Nephron (organoid): ENCODE measurements around the gene RALGAPA2.

ENCODE experiments used
- H3K27ac Mint-ChIP-seq, 3 experiments: 2 replicates each; pipeline ENCODE4 v1.8.0; 2020; ENCODE audit warnings: mixed read lengths in 3 of 3, mild to moderate bottlenecking in 2 of 3, moderate library complexity in 1 of 3
- H3K27me3 Mint-ChIP-seq: 2 replicates; pipeline ENCODE4 v1.8.0; 2021; ENCODE audit warnings: low read depth, mild to moderate bottlenecking, moderate library complexity, mixed read lengths
- H3K36me3 Mint-ChIP-seq: 2 replicates; pipeline ENCODE4 v1.8.0; 2020; ENCODE audit warnings: low read depth, mixed read lengths
- H3K4me1 Mint-ChIP-seq: 2 replicates; pipeline ENCODE4 v1.8.0; 2020; ENCODE audit warnings: mixed read lengths
- H3K4me3 Mint-ChIP-seq, 3 experiments: 2 replicates each; pipeline ENCODE4 v1.8.0; 2020; ENCODE audit warnings: mild to moderate bottlenecking in 3 of 3, mixed read lengths in 3 of 3, moderate library complexity in 2 of 3
- H3K9me3 Mint-ChIP-seq: 2 replicates; pipeline ENCODE4 v1.8.0; 2020; ENCODE audit warnings: mixed read lengths
- TF ChIP-seq, protein P1 (sequence below), 3 experiments: fragments of 200-600 bp; sonication (generic); IDR thresholded peaks; one replicate each; pipeline ENCODE4 v1.5.0; 2021; ENCODE audit warnings: antibody characterized with exemption in 3 of 3; ENCODE audit not compliant: unreplicated experiment in 3 of 3

Gene RALGAPA2

DNA sequence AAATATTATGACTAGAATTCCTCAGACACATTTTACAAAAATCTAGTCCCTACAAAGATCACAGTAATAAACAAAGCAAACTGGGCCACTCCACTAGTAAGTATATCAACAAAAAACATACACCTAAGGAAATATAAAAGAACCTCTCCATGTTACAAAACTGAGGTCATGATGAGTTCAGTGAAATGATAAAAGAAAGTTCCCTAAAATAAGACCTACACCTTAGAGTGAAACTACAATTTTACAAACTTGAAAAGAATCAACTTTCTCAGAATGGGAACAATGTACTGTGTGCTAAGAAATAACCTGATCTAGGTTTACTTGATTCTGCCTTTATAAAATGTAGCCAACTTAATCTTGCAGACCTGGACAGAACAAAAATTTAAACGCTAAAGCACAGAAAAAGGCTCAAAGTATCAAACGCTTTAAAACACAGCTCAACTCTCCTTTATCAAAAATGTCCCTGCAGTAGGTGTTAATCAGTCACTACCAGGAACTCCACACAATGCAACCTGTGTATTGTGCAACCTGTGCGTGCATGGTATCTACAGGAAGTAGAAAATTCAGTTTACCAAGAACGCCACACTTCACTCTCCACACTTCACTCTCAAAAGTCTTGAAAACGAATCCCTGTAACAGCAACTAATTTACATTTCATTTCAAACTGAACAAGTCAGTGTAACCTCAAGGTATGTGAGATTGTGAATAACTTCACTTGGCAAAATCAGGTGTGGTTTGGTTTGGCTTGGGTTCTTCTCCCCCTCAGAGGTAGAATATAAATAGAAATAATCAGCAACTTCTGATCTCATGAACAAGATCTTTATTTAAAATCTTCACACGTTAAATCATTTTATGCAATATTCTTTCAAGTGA lies 1.8 kb downstream of the RALGAPA2 start:
- TF ChIP-seq, protein P1, sequence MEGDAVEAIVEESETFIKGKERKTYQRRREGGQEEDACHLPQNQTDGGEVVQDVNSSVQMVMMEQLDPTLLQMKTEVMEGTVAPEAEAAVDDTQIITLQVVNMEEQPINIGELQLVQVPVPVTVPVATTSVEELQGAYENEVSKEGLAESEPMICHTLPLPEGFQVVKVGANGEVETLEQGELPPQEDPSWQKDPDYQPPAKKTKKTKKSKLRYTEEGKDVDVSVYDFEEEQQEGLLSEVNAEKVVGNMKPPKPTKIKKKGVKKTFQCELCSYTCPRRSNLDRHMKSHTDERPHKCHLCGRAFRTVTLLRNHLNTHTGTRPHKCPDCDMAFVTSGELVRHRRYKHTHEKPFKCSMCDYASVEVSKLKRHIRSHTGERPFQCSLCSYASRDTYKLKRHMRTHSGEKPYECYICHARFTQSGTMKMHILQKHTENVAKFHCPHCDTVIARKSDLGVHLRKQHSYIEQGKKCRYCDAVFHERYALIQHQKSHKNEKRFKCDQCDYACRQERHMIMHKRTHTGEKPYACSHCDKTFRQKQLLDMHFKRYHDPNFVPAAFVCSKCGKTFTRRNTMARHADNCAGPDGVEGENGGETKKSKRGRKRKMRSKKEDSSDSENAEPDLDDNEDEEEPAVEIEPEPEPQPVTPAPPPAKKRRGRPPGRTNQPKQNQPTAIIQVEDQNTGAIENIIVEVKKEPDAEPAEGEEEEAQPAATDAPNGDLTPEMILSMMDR (IDR thresholded peaks at IDR 0.05; ENCODE audit: unreplicated experiment in 3 of 3): no peak
- Mint-ChIP-seq H3K36me3 (no peaks in the 10 kb centered on the region), H3K9me3 (no peaks in the 10 kb centered on the region), H3K27me3 (peaks cover 5% of the 10 kb centered on the region), H3K4me3 (peak overlapping the region; percentile 92 to 94 (median 94)), H3K27ac (peak overlapping the region; percentile 37 to 86 (median 68)), H3K4me1 (peaks cover 28% of the 10 kb centered on the region)

DNA sequence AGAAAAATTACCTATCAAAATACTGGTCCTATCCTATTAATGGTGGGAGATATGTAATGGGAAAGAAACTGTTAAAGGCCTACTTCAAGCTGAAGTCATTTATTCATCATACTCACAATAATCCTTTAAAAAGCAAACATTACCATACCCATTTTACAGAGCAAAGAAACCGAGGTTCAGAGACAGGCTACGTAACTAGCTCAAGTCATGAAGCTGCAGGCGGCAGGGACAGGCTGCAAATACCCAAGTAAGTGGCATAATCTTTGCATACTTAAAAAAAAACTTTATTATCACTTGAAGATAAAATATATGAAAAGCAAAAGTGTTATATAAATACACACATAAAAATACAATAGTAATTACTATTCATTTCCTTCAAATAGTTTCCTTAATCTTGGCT lies 2.6 kb downstream of the RALGAPA2 start:
- TF ChIP-seq, protein P1 (IDR thresholded peaks at IDR 0.05; ENCODE audit: unreplicated experiment in 3 of 3): no peak
- Mint-ChIP-seq H3K27ac (peak overlapping the region; percentile 37 to 86 (median 68)), H3K27me3 (peaks cover 5% of the 10 kb centered on the region), H3K4me1 (peaks cover 28% of the 10 kb centered on the region), H3K9me3 (no peaks in the 10 kb centered on the region), H3K36me3 (no peaks in the 10 kb centered on the region), H3K4me3 (peak overlapping the region; percentile 92 to 94 (median 94))

DNA sequence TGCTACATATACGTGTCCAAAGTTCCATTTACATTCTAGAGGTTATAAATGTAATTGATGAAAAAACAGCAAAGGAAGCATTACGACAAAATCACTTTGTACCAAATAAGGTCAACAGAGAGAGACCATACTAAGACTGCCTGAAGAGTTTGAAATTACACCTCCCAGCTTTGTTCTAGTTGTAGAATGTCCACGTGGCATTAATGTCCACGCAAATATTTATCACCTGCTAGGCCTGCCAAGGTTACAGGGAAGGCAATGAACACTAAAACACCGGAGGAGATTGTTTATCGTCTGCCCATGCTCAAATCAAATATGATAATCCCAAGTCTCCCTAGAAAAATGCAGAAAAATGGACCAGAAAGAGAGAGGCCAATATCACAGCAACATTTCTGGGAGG lies 6.2 kb downstream of the RALGAPA2 start:
- Mint-ChIP-seq H3K4me1 (peaks cover 19% of the 10 kb centered on the region), H3K4me3 (no peak overlapping the region), H3K27me3 (no peaks in the 10 kb centered on the region), H3K9me3 (no peaks in the 10 kb centered on the region), H3K27ac (no peak overlapping the region), H3K36me3 (no peaks in the 10 kb centered on the region)
- TF ChIP-seq, protein P1 (IDR thresholded peaks at IDR 0.05; ENCODE audit: unreplicated experiment in 3 of 3): no peak

DNA sequence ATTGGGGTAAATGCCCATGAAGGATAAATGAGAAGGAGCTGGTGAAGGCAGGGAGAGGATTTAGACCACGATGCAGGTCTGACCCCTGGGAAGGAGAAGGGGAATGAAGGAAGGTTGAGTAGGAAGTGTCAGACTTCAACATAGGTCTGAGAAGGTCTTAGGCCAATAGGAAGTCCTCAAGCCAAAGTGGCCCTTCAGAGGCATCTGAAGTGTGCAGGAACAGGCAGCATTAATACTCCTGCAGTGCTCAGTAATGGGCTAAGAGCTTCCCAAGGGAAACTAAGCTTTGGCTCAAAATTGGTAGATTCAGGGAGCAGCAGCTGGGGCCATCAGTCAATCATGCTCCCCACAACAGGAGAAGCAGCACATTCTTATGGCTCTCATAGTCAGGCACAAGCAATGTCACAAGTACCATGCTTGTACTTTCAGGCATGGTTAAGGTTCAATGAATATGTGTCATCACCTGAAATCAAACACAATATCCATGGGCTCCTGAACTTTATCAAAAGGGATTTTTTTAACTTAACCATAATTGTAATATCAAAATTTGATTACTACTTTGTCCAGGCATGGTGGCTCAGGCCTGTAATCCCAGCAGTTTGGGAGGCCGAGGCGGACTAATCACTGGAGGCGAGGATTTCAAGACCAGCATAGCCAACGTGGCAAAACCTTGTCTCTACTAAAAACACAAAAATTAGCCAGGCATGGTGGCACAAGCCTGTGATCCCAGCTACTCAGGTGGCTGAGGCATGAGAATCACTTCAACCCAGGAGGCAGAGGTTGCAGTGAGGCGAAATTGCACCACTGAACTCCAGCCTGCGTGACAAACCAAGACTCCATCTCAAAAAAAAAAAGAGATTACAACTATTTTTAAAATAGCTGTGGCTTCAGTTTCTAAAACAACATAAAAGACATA lies 9.9 kb downstream of the RALGAPA2 start:
- no peaks in the 10 kb centered on the region for H3K36me3 Mint-ChIP-seq
- no peak overlapping the region for H3K27ac Mint-ChIP-seq
- H3K9me3 Mint-ChIP-seq: no peaks in the 10 kb centered on the region
- no peaks in the 10 kb centered on the region for H3K27me3 Mint-ChIP-seq
- TF ChIP-seq, protein P1 (IDR thresholded peaks at IDR 0.05; ENCODE audit: unreplicated experiment in 3 of 3): no peak
- H3K4me3 Mint-ChIP-seq: no peak overlapping the region
- no peaks in the 10 kb centered on the region for H3K4me1 Mint-ChIP-seq

DNA sequence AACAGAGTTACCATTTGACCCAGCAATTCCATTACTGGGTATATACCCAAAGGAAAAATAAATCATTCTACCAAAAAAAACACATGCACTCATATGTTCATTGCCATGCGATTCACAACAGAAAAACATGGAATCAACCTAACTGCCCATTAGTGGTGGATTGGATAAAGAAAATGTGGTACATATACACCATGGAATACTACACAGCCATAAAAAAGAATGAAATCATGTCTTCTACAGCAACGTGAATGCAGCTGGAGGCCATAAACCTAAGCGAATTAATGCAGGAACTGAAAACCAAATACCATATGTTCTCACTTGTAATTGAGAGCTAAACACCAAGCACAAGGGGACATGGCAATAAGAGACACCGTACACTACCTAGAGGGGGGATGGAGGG lies 12.5 kb downstream of the RALGAPA2 start:
- Mint-ChIP-seq H3K27ac (no peak overlapping the region), H3K36me3 (no peaks in the 10 kb centered on the region), H3K27me3 (no peaks in the 10 kb centered on the region), H3K9me3 (no peaks in the 10 kb centered on the region), H3K4me1 (no peaks in the 10 kb centered on the region), H3K4me3 (no peak overlapping the region)
- TF ChIP-seq, protein P1 (IDR thresholded peaks at IDR 0.05; ENCODE audit: unreplicated experiment in 3 of 3): no peak
